Stomach (tissue), 9 donors: ENCODE results near the gene CBR3. TPM values are rescaled to one million over a fixed set of nuclear protein-coding genes. Genes with fewer than 3 reads are reported as not detected.

Source experiments
- DNase-seq, 2 donors: peaks; one replicate each; pipeline versions ENCODE4 v3.0.0 to v3.0.0-alpha.2; 2013 to 2019
- H3K27ac ChIP-seq, 5 donors: fragments of 200-600 bp in 4 of 5; sonication (generic) in 4 of 5; one replicate each; pipeline ENCODE4 v1.5.1; 2013 to 2019; ENCODE audit warnings: mild to moderate bottlenecking in 1 of 5, moderate library complexity in 1 of 5
- H3K27me3 ChIP-seq, 3 donors: fragments of 200-600 bp; sonication (generic); one replicate each; pipeline ENCODE4 v1.5.1; 2017 to 2019; ENCODE audit warnings: mixed run types in 1 of 3
- H3K36me3 ChIP-seq, 4 donors: fragments of 200-600 bp; sonication (generic); 1 replicate in 3 of 4; 2 replicates in 1 of 4; pipeline ENCODE4 v1.5.1; 2016 to 2019
- H3K4me1 ChIP-seq, 4 donors: fragments of 200-600 bp; sonication (generic); one replicate each; pipeline ENCODE4 v1.5.1; 2016 to 2019
- H3K4me3 ChIP-seq, 4 donors: fragments of 200-600 bp; sonication (generic) in 3 of 4; one replicate each; pipeline ENCODE4 v1.5.1; 2016 to 2019; ENCODE audit warnings: mild to moderate bottlenecking in 1 of 4
- H3K9me3 ChIP-seq, 4 donors: fragments of 200-600 bp; sonication (generic); one replicate each; pipeline ENCODE4 v1.5.1; 2016 to 2019
- EP300 ChIP-seq: sonication (generic); formaldehyde crosslinking; IDR thresholded peaks from one replicate; pipeline ENCODE4 v1.6.1; 2017; ENCODE audit warnings: antibody characterized with exemption
- POLR2A ChIP-seq, 4 donors: fragments of 450-650 bp; IDR thresholded peaks; one replicate each; pipeline ENCODE4 v1.6.1; 2016; ENCODE audit warnings: antibody characterized with exemption in 4 of 4, control low read depth in 2 of 4, mild to moderate bottlenecking in 1 of 4, moderate library complexity in 1 of 4
- POLR2AphosphoS5 ChIP-seq, 3 donors: sonication (generic); formaldehyde crosslinking; IDR thresholded peaks; one replicate each; pipeline ENCODE4 v1.6.1; 2016; ENCODE audit warnings: antibody characterized with exemption in 3 of 3
- WGBS, 5 donors: extraction: QIAGEN DNeasy Blood & Tissue Kit in 3 of 5; methylation state at CpG; one replicate each; pipeline versions ENCODE4 v1.1.5 to v1.1.7; 2013 to 2018; 5-methylcytosine and 5-hydroxymethylcytosine counted together
- intact Hi-C: fragments of 100-400 bp; cut with DNase I; formaldehyde crosslinking; loops from one replicate; pipeline ENCODE4 v1.15.1; 2023; ENCODE audit warnings: low total_unique reads
- polyA plus RNA-seq, 3 donors: library from polyadenylated mRNA; stranded (reverse); fragments of 200-250 nt; gene quantifications; one replicate each; pipeline ENCODE4 v1.2.3, GENCODE V29; 2013
- total RNA-seq, 5 donors: library from RNA; depleted of rRNA; stranded (reverse); fragments of >200 nt; gene quantifications; one replicate each; pipeline versions ENCODE4 v1.1.0 to v1.2.3, GENCODE V29; 2014 to 2016
- TF ChIP-seq, protein P1 (sequence below), 7 experiments: fragments of 450-650 bp in 4 of 7; fragments of 200-600 bp in 3 of 7; sonication (generic) in 3 of 7; IDR thresholded peaks; one replicate each; pipeline ENCODE4 v1.5.1; 2016 to 2019; ENCODE audit warnings: antibody characterized with exemption in 7 of 7, control low read depth in 2 of 7, mild to moderate bottlenecking in 1 of 7
- donor health status: healthy with polysubstance abuse.
- donor health status: Bipolar disorder and iron deficiency.
- donor health status: healthy.

Gene CBR3
- total and polyA plus RNA-seq, 8 donors: 1.1 to 32.8 (median 5.5) TPM; not detected in 2

DNA sequence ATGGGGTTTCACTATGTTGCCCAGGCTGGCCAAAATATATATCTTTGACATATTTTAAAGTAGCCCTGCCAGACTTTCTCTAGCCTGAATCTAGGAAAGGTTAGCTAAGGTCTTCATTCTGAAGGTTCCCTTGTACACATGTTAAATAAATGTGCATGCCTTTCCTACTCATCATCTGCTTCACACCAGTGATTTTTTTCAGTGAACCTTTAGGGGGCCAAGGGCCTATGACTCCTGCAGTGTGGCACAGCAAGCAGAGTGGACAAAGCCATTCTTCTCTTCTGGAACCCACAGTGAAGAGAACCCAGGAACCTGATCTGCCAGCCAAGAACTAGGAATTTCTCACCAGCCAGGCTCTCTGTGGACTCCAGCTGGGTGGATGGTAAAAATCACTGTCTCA, 42.2 kb upstream of the CBR3 start:
- Histone ChIP-seq H3K27ac (no peak overlapping the region), H3K4me3 (no peak overlapping the region), H3K36me3 (no peaks in the 10 kb centered on the region), H3K9me3 (peaks cover 0 to 17% (median 8%) of the 10 kb centered on the region in 4 donors), H3K4me1 (no peaks in the 10 kb centered on the region), H3K27me3 (no peaks in the 10 kb centered on the region)
- TF ChIP-seq EP300 (no peak), POLR2A (IDR thresholded peaks at IDR 0.05) (no peak), POLR2AphosphoS5 (IDR thresholded peaks at IDR 0.05) (no peak)
- TF ChIP-seq, protein P1, sequence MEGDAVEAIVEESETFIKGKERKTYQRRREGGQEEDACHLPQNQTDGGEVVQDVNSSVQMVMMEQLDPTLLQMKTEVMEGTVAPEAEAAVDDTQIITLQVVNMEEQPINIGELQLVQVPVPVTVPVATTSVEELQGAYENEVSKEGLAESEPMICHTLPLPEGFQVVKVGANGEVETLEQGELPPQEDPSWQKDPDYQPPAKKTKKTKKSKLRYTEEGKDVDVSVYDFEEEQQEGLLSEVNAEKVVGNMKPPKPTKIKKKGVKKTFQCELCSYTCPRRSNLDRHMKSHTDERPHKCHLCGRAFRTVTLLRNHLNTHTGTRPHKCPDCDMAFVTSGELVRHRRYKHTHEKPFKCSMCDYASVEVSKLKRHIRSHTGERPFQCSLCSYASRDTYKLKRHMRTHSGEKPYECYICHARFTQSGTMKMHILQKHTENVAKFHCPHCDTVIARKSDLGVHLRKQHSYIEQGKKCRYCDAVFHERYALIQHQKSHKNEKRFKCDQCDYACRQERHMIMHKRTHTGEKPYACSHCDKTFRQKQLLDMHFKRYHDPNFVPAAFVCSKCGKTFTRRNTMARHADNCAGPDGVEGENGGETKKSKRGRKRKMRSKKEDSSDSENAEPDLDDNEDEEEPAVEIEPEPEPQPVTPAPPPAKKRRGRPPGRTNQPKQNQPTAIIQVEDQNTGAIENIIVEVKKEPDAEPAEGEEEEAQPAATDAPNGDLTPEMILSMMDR (IDR thresholded peaks at IDR 0.05): no peak
- no peak for DNase-seq
- intact Hi-C loops: no loop called here

DNA sequence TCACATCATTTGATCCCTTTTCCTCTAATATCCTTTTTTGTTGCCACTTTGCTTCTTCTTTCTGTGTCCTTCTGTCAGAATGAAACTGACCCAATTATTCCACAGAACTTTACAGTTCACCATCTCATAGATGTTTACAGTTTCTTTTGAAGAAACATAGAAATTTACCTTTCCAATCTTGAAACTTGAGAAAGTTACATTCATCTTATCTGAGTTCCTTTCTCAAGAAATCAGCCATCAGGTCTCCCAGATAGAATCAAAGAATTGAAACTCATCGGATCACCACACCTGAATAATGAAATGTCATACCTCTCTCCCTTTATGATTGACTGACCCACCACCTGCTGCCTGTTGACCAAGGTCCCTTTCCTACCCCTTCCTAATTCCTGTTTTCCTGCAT, 41.4 kb upstream of the CBR3 start:
- Histone ChIP-seq H3K9me3 (peaks cover 0 to 17% (median 8%) of the 10 kb centered on the region in 4 donors), H3K4me3 (no peak overlapping the region), H3K4me1 (no peaks in the 10 kb centered on the region), H3K27me3 (no peaks in the 10 kb centered on the region), H3K36me3 (no peaks in the 10 kb centered on the region), H3K27ac (no peak overlapping the region)
- 82 to 97% (median 91%) methylated on average over 1 of the region's 1 CpG for WGBS, 5 donors
- TF ChIP-seq, protein P1 (IDR thresholded peaks at IDR 0.05): no peak
- no peak for TF ChIP-seq POLR2AphosphoS5 (IDR thresholded peaks at IDR 0.05)
- TF ChIP-seq POLR2A (IDR thresholded peaks at IDR 0.05): no peak
- TF ChIP-seq EP300: no peak
- intact Hi-C loops: no loop called here
- DNase-seq: no peak

DNA sequence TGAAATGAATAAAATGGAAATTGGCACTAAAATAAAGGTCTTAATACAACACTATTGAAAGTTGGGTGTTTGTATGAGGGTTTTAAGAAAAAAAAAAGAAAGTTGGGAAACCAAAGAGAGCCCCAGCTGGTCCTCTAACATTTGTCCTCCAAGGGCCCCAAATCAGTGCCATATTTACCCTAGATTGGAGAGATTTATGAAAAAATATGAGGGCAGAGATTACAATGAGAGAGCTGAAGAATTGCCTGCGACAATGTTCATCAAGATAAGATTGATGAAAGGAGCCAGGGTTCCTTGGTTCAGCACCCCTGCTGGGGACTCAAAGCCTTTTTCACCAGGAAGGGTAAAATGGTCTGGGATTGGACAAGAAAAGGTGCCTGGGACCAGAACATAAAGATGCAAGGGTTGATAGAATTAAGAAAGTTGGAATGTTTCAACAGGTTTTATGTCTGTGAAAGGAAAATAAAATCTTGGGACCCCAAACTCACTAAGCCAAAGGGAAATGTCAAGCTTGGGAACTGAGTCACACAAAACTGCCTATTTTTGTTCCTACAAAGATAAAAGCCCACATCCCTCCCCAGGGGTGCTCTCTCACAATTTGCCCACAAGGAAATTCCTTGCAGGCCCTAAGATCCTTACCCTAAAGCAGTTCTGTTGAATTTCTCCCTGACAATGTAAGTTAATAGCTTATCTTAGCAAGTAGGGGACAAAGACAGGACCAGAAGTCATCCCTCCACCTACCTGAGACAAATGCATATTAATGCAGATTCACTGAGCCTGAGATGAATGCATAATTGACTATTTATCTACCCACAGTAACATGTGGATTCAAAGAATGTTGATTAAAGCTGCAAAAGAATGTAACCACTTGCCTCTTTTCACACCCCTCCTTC, 38.2 kb upstream of the CBR3 start:
- Histone ChIP-seq H3K27ac (no peak overlapping the region), H3K9me3 (peaks cover 0 to 17% (median 8%) of the 10 kb centered on the region in 4 donors), H3K4me1 (no peaks in the 10 kb centered on the region), H3K4me3 (no peak overlapping the region), H3K36me3 (no peaks in the 10 kb centered on the region), H3K27me3 (no peaks in the 10 kb centered on the region)
- TF ChIP-seq POLR2A (IDR thresholded peaks at IDR 0.05) (no peak), EP300 (no peak), POLR2AphosphoS5 (IDR thresholded peaks at IDR 0.05) (no peak)
- TF ChIP-seq, protein P1 (IDR thresholded peaks at IDR 0.05): no peak
- DNase-seq: no peak
- intact Hi-C loops: no loop called here
- 48 to 57% (median 50%) methylated on average over 1 of the region's 1 CpG for WGBS, 5 donors

DNA sequence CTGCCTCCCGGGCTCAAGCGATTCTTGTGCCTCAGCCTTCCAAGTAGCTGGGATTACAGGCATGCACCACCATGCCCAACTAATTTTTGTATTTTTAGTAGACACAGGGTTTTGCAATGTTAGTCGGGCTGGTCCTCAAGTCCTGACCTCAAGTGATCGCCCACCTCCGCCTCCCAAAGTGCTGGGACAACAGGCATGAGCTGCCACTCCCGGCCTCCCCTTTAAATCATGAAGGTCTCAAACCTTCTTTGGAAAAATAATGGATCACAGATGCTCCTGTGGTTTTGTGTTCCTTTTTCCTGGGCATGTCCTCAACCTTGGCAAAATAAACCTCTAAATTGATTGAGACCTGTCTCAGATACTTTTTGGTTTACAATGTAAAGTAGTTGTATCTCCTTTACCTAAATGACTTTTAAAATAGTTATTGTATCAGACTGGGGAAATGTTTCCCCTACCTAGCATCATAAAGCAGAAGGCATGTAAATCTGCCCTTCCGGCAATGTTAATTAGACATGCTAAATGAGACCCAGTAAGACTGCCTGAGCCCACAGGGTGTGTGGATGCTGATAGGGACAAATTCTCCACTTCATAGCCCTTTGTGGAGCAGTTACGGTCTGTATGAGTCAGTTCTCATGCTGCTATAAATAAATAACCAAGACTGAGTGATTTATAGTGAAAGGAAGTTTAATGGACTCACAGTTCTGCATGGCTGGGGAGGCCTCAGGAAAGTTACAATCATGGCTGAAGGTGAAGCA, 37.3 kb upstream of the CBR3 start:
- Histone ChIP-seq H3K27me3 (no peaks in the 10 kb centered on the region), H3K27ac (no peak overlapping the region), H3K36me3 (no peaks in the 10 kb centered on the region), H3K9me3 (peaks cover 0 to 17% (median 8%) of the 10 kb centered on the region in 4 donors), H3K4me1 (no peaks in the 10 kb centered on the region), H3K4me3 (no peak overlapping the region)
- 75 to 87% (median 82%) methylated on average over 8 of the region's 8 CpGs for WGBS, 5 donors
- intact Hi-C loops: no loop called here
- DNase-seq: peak in 1 of 2 donors; percentile 24
- no peak for TF ChIP-seq EP300
- TF ChIP-seq POLR2A (IDR thresholded peaks at IDR 0.05): no peak
- no peak for TF ChIP-seq POLR2AphosphoS5 (IDR thresholded peaks at IDR 0.05)
- TF ChIP-seq, protein P1 (IDR thresholded peaks at IDR 0.05): no peak
